Glutamatergic neuron (in vitro differentiated cells): ENCODE results near the gene SPN. TPM values are rescaled to one million over a fixed set of nuclear protein-coding genes. Genes with fewer than 3 reads are reported as not detected.
"Not testable (repeated sequence)": the region's sequence is repeated elsewhere in the genome, so short reads cannot be mapped to it uniquely, and the experiment has no call there.

ENCODE experiments used
- DNase-seq: peaks from one replicate; pipeline ENCODE4 v3.0.0; 2022
- H3K27ac Mint-ChIP-seq: one replicate; pipeline ENCODE4 v1.8.0; 2020; ENCODE audit warnings: mild to moderate bottlenecking, mixed read lengths, inconsistent platforms; ENCODE audit not compliant: unreplicated experiment
- H3K27me3 Mint-ChIP-seq: one replicate; pipeline ENCODE4 v1.8.0; 2020; ENCODE audit warnings: mild to moderate bottlenecking, moderate library complexity, mixed read lengths, inconsistent platforms; ENCODE audit not compliant: unreplicated experiment
- H3K36me3 Mint-ChIP-seq: one replicate; pipeline ENCODE4 v1.8.0; 2020; ENCODE audit warnings: mild to moderate bottlenecking, mixed read lengths, inconsistent platforms; ENCODE audit not compliant: unreplicated experiment
- H3K4me1 Mint-ChIP-seq: one replicate; pipeline ENCODE4 v1.8.0; 2020; ENCODE audit warnings: mild to moderate bottlenecking, low read depth, mixed read lengths, inconsistent platforms; ENCODE audit not compliant: unreplicated experiment
- H3K4me3 Mint-ChIP-seq: one replicate; pipeline ENCODE4 v1.8.0; 2020; ENCODE audit warnings: mild to moderate bottlenecking, mixed read lengths, inconsistent platforms; ENCODE audit not compliant: unreplicated experiment
- H3K9me3 Mint-ChIP-seq: one replicate; pipeline ENCODE4 v1.8.0; 2020; ENCODE audit warnings: mild to moderate bottlenecking, moderate library complexity, mixed read lengths, inconsistent platforms; ENCODE audit not compliant: unreplicated experiment
- CTCF ChIP-seq: fragments of 200-600 bp; sonication (generic); IDR thresholded peaks from one replicate; pipeline ENCODE4 v1.5.0; 2021; ENCODE audit not compliant: partially characterized antibody, unreplicated experiment
- total RNA-seq: library from RNA; stranded (reverse); fragmentation: NEBNext Ultra II Directional; extraction: Animal tissue kit (Norgen Biotek cat#: 25700); gene quantifications from one replicate; pipeline ENCODE4 v1.2.1, GENCODE V29; 2021; ENCODE audit not compliant: unreplicated experiment

SPN gene
- total RNA-seq, 1 donor from 2014 or later = 0.27 TPM

GRCh38 chr16:29650771-29651170, 12.3 kb upstream of the SPN start:
- Mint-ChIP-seq H3K36me3 (no peaks in the 10 kb centered on the region), H3K27me3 (no peaks in the 10 kb centered on the region), H3K4me3 (no peak overlapping the region), H3K27ac (no peak overlapping the region), H3K9me3 (no peaks in the 10 kb centered on the region), H3K4me1 (peaks cover 2% of the 10 kb centered on the region)
- no peak for DNase-seq
- no peak for TF ChIP-seq CTCF

GRCh38 chr16:29651774-29652349, 11.2 kb upstream of the SPN start:
- Mint-ChIP-seq H3K27me3 (no peaks in the 10 kb centered on the region), H3K4me3 (no peak overlapping the region)

GRCh38 chr16:29653471-29653870, 9.6 kb upstream of the SPN start:
- no peaks in the 10 kb centered on the region for H3K36me3 Mint-ChIP-seq
- no peaks in the 10 kb centered on the region for H3K27me3 Mint-ChIP-seq
- H3K27ac Mint-ChIP-seq = no peak overlapping the region
- H3K4me3 Mint-ChIP-seq = no peak overlapping the region
- DNase-seq = no peak
- no peak for TF ChIP-seq CTCF
- H3K9me3 Mint-ChIP-seq = peaks cover 2% of the 10 kb centered on the region
- H3K4me1 Mint-ChIP-seq = peaks cover 2% of the 10 kb centered on the region

More at GRCh38 chr16:29651774-29652349, 11.2 kb upstream of the SPN start:
- TF ChIP-seq CTCF = no peak
- Mint-ChIP-seq H3K27ac (no peak overlapping the region), H3K4me1 (peaks cover 2% of the 10 kb centered on the region), H3K36me3 (no peaks in the 10 kb centered on the region), H3K9me3 (peaks cover under 1% of the 10 kb centered on the region)
- no peak for DNase-seq

GRCh38 chr16:29653890-29654289, 9.2 kb upstream of the SPN start:
- DNase-seq, H3K9me3 Mint-ChIP-seq, H3K4me1 Mint-ChIP-seq, H3K36me3 Mint-ChIP-seq, H3K27me3 Mint-ChIP-seq, H3K27ac Mint-ChIP-seq, H3K4me3 Mint-ChIP-seq: not testable (repeated sequence)

- H3K27me3 Mint-ChIP-seq = peaks cover 2% of the 10 kb centered on the region
- peaks cover 2% of the 10 kb centered on the region for H3K9me3 Mint-ChIP-seq
- TF ChIP-seq CTCF = no peak
- peaks cover 2% of the 10 kb centered on the region for H3K4me1 Mint-ChIP-seq
- H3K4me3 Mint-ChIP-seq = no peak overlapping the region
- no peak for DNase-seq
- no peak overlapping the region for H3K27ac Mint-ChIP-seq
- no peaks in the 10 kb centered on the region for H3K36me3 Mint-ChIP-seq
Observed at GRCh38 chr16:29656688-29657523, 6.1 kb upstream of the SPN start.
